GM12878 (cell line): ENCODE data around the gene RETREG1. TPM values are rescaled to one million over a fixed set of nuclear protein-coding genes. Genes with fewer than 3 reads are reported as not detected.

Source experiments
- ATAC-seq: fragments of 200-7000 bp; cut with Tn5 transposase; 3 replicates; pipeline ENCODE4 v1.9.1; 2020; ENCODE audit warnings: mild to moderate bottlenecking, moderate library complexity
- BruUV-seq: library from RNA; stranded (reverse); fragments of 400-500 nt; replicated peaks from 2 replicates; lab custom pipeline; 2021; lab: Mats Ljungman, UMichigan
- CTCF ChIA-PET: fragments of 300-600 bp; sonication (Branson Sonifier 250); formaldehyde crosslinking; extraction: SDS; loops from one replicate; lab custom pipeline; 2021; ENCODE audit warnings: inconsistent platforms; lab: Yijun Ruan, JAX
- POLR2A ChIA-PET: fragments of 350-600 bp; formaldehyde crosslinking; extraction: SDS; loops from one replicate; lab custom pipeline; 2021; ENCODE audit warnings: inconsistent platforms; lab: Charles Lee
- RAD21 ChIA-PET: fragments of 300-600 bp; sonication (Branson Sonifier 250); formaldehyde crosslinking; loops from one replicate; lab custom pipeline; 2023; ENCODE audit warnings: antibody characterized with exemption; ENCODE audit not compliant: unreplicated experiment; lab: Charles Lee
- SMC1A ChIA-PET: fragments of 300-600 bp; sonication (Branson Sonifier 250); formaldehyde crosslinking; loops from one replicate; lab custom pipeline; 2023; ENCODE audit not compliant: unreplicated experiment, uncharacterized antibody; lab: Charles Lee
- DNase-seq: peaks from one replicate; pipeline ENCODE4 v3.0.0-alpha.2; 2011; ENCODE audit warnings: low read depth, low spot score
- FAIRE-seq: peaks from 3 replicates; lab custom pipeline; 2011; peaks lifted over from hg19 to GRCh38; lab: Jason Lieb, UNC
- H2AFZ ChIP-seq: 2 replicates; pipeline ENCODE4 v1.6.0; 2011; ENCODE audit warnings: low read depth, low read length, control low read depth; ENCODE audit not compliant: control insufficient read depth
- H3K27ac ChIP-seq: 2 replicates; pipeline ENCODE4 v1.5.1; 2011; ENCODE audit warnings: control low read depth; ENCODE audit not compliant: control insufficient read depth, insufficient read depth
- H3K27me3 ChIP-seq, 2 experiments: replicated peaks in 1 of 2; 2 replicates each; pipeline versions ENCODE4 v1.6.0 to v1.6.1; 2011; ENCODE audit warnings: low read length in 1 of 2; ENCODE audit not compliant: control insufficient read depth in 2 of 2, insufficient read depth in 2 of 2
- H3K36me3 ChIP-seq, 2 experiments: 2 replicates each; pipeline ENCODE4 v1.5.1; 2011; ENCODE audit warnings: low read length in 1 of 2; ENCODE audit not compliant: control insufficient read depth in 2 of 2, insufficient read depth in 2 of 2
- H3K4me1 ChIP-seq: 2 replicates; pipeline ENCODE4 v1.6.1; 2011; ENCODE audit warnings: mild to moderate bottlenecking, low read length, moderate library complexity, mixed read lengths; ENCODE audit not compliant: control insufficient read depth, insufficient read depth
- H3K4me2 ChIP-seq: 2 replicates; pipeline ENCODE4 v1.6.0; 2011; ENCODE audit warnings: control low read depth; ENCODE audit not compliant: control insufficient read depth, insufficient read depth
- H3K4me3 ChIP-seq: fragments of 200-600 bp; sonication (generic); 2 replicates; pipeline ENCODE4 v1.5.1; 2016
- H3K79me2 ChIP-seq: 2 replicates; pipeline ENCODE4 v1.6.0; 2011; ENCODE audit warnings: low read length; ENCODE audit not compliant: control insufficient read depth, insufficient read depth
- H3K9ac ChIP-seq: 2 replicates; pipeline ENCODE4 v1.8.0; 2011; ENCODE audit warnings: low read length, control low read depth, mixed read lengths; ENCODE audit not compliant: control insufficient read depth, insufficient read depth
- H3K9me3 ChIP-seq: replicated peaks from 3 replicates; pipeline ENCODE4 v1.5.1; 2011; ENCODE audit warnings: mild to moderate bottlenecking, low read length; ENCODE audit not compliant: control insufficient read depth, insufficient read depth
- H4K20me1 ChIP-seq: 2 replicates; pipeline ENCODE4 v1.6.0; 2011; ENCODE audit not compliant: control insufficient read depth, insufficient read depth
- CHD4 ChIP-seq: fragments of 200-600 bp; sonication (generic); IDR thresholded peaks from 2 replicates; pipeline ENCODE4 v1.6.1; 2016; ENCODE audit warnings: mild to moderate bottlenecking
- FOXK2 ChIP-seq: fragments of 450-650 bp; IDR thresholded peaks from 2 replicates; pipeline ENCODE4 v1.6.1; 2017; ENCODE audit warnings: mild to moderate bottlenecking, moderate library complexity
- IKZF2 ChIP-seq, 2 experiments: fragments of 450-650 bp; IDR thresholded peaks; 2 replicates each; pipeline ENCODE4 v1.6.1; 2017; ENCODE audit warnings: mild to moderate bottlenecking in 2 of 2, moderate library complexity in 2 of 2
- RAD21 ChIP-seq: IDR thresholded peaks from 2 replicates; pipeline ENCODE4 v1.6.1; 2011; ENCODE audit warnings: mild to moderate bottlenecking, low read depth, low read length, moderate library complexity; ENCODE audit not compliant: insufficient read depth
- RB1 ChIP-seq: fragments of 450-650 bp; formaldehyde crosslinking; IDR thresholded peaks from 2 replicates; pipeline ENCODE4 v1.6.1; 2017; ENCODE audit warnings: mild to moderate bottlenecking, borderline replicate concordance
- SKIL ChIP-seq: fragments of 450-650 bp; IDR thresholded peaks from 2 replicates; pipeline ENCODE4 v1.6.1; 2017; ENCODE audit warnings: mild to moderate bottlenecking, low read depth, inconsistent platforms; ENCODE audit not compliant: poor library complexity, severe bottlenecking
- SRF ChIP-seq, 2 experiments: IDR thresholded peaks; 2 replicates each; pipeline ENCODE4 v1.6.1; 2011; ENCODE audit warnings: low read depth in 2 of 2, low read length in 2 of 2, mild to moderate bottlenecking in 1 of 2, moderate library complexity in 1 of 2
- SUPT20H ChIP-seq: IDR thresholded peaks from 2 replicates; pipeline ENCODE4 v1.6.1; 2011; ENCODE audit warnings: low read depth, mild to moderate bottlenecking, low read length, moderate library complexity, borderline replicate concordance; ENCODE audit not compliant: control insufficient read depth
- TARDBP ChIP-seq: IDR thresholded peaks from 2 replicates; pipeline ENCODE4 v1.6.1; 2016; ENCODE audit warnings: borderline replicate concordance
- ZNF384 ChIP-seq: IDR thresholded peaks from 2 replicates; pipeline ENCODE4 v1.6.1; 2012; ENCODE audit warnings: low read depth, mild to moderate bottlenecking, low read length, improper control_type of control experiment, borderline replicate concordance
- ZNF687 ChIP-seq: fragments of 450-650 bp; IDR thresholded peaks from 2 replicates; pipeline ENCODE4 v1.6.1; 2017; ENCODE audit warnings: mild to moderate bottlenecking, moderate library complexity
- ZSCAN29 ChIP-seq: fragments of 450-650 bp; IDR thresholded peaks from 2 replicates; pipeline ENCODE4 v1.6.1; 2017; ENCODE audit warnings: mild to moderate bottlenecking, moderate library complexity
- WGBS: methylation state at CpG from one replicate; pipeline ENCODE4 v1.1.6; 2016; ENCODE audit warnings: low lambda C conversion rate; ENCODE audit not compliant: insufficient replicate concordance, insufficient coverage; ENCODE audit errors: missing lambda C conversion rate; 5-methylcytosine and 5-hydroxymethylcytosine counted together
- in situ Hi-C: fragments of 300-500 bp; cut with MboI; formaldehyde crosslinking; loops from 9 replicates; pipeline ENCODE4 v1.14.3; 2018; ENCODE audit warnings: mixed read lengths
- intact Hi-C: fragments of 100-400 bp; cut with micrococcal nuclease; formaldehyde crosslinking; loops from one replicate; pipeline ENCODE4 v1.14.2; 2022; ENCODE audit not compliant: unreplicated experiment
- polyA plus RNA-seq, 11 experiments: library from polyadenylated mRNA; depleted of rRNA in 4 of 11; unstranded in 6 of 11; stranded (reverse) in 5 of 11; fragments of >200 nt; fragmentation: Nextera tagmentation in 4 of 11; fragmentation: Illumina TruSeq in 1 of 11; extraction: Ambion mirVana in 4 of 11; extraction: Trizol in 1 of 11; gene quantifications; 1 replicate in 1 of 11; 2 replicates in 10 of 11; pipeline versions ENCODE4 v1.2.1 to v1.2.3, GENCODE V29; 2011 to 2016; ENCODE audit warnings: inconsistent platforms in 2 of 11, missing spikeins in 2 of 11, low read depth in 1 of 11
- total RNA-seq, 4 experiments: library from RNA; depleted of rRNA in 3 of 4; stranded (reverse); fragments of >200 nt in 3 of 4; fragmentation: Illumina TruSeq in 1 of 4; extraction: Trizol in 1 of 4; gene quantifications; 2 replicates each; pipeline versions ENCODE4 v1.2.1 to v1.2.3, GENCODE V29; 2013 to 2021
- TF ChIP-seq, protein P1 (sequence below): fragments of 450-650 bp; IDR thresholded peaks from 2 replicates; pipeline ENCODE4 v1.6.1; 2017; ENCODE audit warnings: mild to moderate bottlenecking, moderate library complexity

The RETREG1 gene
- total and polyA plus RNA-seq, 10 of the 15 experiments (the other 5 are each of a cell fraction or from before 2014, with no cell fraction given), result 3.9 to 8.9 (median 6.4) TPM

DNA sequence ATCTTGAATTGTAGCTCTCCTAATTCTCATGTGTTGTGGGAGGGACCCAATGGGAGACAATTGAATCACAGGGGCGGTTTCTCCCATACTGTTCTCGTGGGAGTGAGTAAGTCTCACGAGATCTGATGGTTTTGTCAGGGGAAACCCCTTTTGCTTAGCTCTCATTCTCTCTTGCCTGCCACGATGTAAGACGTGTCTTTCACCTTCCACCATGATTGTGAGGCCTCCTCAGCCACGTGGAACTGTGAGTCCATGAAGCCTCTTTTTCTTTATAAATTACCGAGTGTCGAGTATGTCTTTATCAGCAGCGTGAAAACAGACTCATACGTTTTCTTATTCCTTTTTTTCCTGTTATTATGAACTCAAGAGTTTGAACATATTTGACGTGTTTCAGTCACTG is 39.1 kb downstream of the RETREG1 start:
- Histone ChIP-seq H3K27me3 (no peaks in the 10 kb centered on the region), H3K36me3 (no peaks in the 10 kb centered on the region), H3K4me3 (no peak overlapping the region), H3K9me3 (no peaks in the 10 kb centered on the region), H2AFZ (no peak overlapping the region), H3K4me2 (no peak overlapping the region), H3K27ac (no peak overlapping the region), H3K4me1 (no peaks in the 10 kb centered on the region; the same call in 1 of the 2 replicates), H4K20me1 (no peaks in the 10 kb centered on the region), H3K79me2 (no peaks in the 10 kb centered on the region), H3K9ac (no peak overlapping the region)
- RAD21 ChIA-PET, result no interaction called here
- SMC1A ChIA-PET, result interaction anchor here (0.9 kb wide), 1 partner anchor 26 kb away, joined by 3 read pairs; no protein-coding TSS in a partner anchor
- BruUV-seq, result no TSS peak
- POLR2A ChIA-PET, result no interaction called here
- DNase-seq (no peak), FAIRE-seq (no peak), ATAC-seq (peak; percentile 59)
- intact Hi-C loops (no loop called here), in situ Hi-C loops (no loop called here)
- CTCF ChIA-PET, result interaction anchor here (0.8 to 2.0 kb wide), 3 partner anchors 8 to 29 kb away, joined by 3 to 6 read pairs (median 5); no protein-coding TSS in a partner anchor
- WGBS, result 37% methylated on average over 11 of the region's 11 CpGs
- no peak for TF ChIP-seq TARDBP
- TF ChIP-seq SRF (IDR thresholded peaks at IDR 0.05; ENCODE audit: low read depth in 2 of 2, low read length in 2 of 2), result no peak
- TF ChIP-seq CHD4, result no peak
- TF ChIP-seq ZNF687, result no peak
- no peak for TF ChIP-seq SUPT20H
- TF ChIP-seq RAD21, result no peak
- TF ChIP-seq, protein P1, sequence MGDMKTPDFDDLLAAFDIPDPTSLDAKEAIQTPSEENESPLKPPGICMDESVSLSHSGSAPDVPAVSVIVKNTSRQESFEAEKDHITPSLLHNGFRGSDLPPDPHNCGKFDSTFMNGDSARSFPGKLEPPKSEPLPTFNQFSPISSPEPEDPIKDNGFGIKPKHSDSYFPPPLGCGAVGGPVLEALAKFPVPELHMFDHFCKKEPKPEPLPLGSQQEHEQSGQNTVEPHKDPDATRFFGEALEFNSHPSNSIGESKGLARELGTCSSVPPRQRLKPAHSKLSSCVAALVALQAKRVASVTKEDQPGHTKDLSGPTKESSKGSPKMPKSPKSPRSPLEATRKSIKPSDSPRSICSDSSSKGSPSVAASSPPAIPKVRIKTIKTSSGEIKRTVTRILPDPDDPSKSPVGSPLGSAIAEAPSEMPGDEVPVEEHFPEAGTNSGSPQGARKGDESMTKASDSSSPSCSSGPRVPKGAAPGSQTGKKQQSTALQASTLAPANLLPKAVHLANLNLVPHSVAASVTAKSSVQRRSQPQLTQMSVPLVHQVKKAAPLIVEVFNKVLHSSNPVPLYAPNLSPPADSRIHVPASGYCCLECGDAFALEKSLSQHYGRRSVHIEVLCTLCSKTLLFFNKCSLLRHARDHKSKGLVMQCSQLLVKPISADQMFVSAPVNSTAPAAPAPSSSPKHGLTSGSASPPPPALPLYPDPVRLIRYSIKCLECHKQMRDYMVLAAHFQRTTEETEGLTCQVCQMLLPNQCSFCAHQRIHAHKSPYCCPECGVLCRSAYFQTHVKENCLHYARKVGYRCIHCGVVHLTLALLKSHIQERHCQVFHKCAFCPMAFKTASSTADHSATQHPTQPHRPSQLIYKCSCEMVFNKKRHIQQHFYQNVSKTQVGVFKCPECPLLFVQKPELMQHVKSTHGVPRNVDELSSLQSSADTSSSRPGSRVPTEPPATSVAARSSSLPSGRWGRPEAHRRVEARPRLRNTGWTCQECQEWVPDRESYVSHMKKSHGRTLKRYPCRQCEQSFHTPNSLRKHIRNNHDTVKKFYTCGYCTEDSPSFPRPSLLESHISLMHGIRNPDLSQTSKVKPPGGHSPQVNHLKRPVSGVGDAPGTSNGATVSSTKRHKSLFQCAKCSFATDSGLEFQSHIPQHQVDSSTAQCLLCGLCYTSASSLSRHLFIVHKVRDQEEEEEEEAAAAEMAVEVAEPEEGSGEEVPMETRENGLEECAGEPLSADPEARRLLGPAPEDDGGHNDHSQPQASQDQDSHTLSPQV, result no peak
- no peak for TF ChIP-seq RB1
- no peak for TF ChIP-seq FOXK2
- TF ChIP-seq ZSCAN29, result no peak
- no peak for TF ChIP-seq SKIL
- no peak for TF ChIP-seq ZNF384
- no peak for TF ChIP-seq IKZF2 (IDR thresholded peaks at IDR 0.05)
